Gastroesophageal sphincter (tissue), 3 donors: ENCODE data around the gene RBFOX2.

Experiments used
- POLR2A ChIP-seq, 2 donors: fragments of 450-650 bp; IDR thresholded peaks; one replicate each; pipeline ENCODE4 v1.6.1; 2017; ENCODE audit warnings: antibody characterized with exemption in 2 of 2, mild to moderate bottlenecking in 2 of 2, moderate library complexity in 1 of 2
- TF ChIP-seq, protein P1 (sequence below), 4 experiments: fragments of 200-600 bp in 2 of 4; fragments of 450-650 bp in 2 of 4; sonication (generic) in 1 of 4; IDR thresholded peaks; one replicate each; pipeline ENCODE4 v1.5.1; 2017 to 2019; ENCODE audit warnings: antibody characterized with exemption in 4 of 4, mild to moderate bottlenecking in 2 of 4, moderate library complexity in 2 of 4

- TF ChIP-seq, protein P1, sequence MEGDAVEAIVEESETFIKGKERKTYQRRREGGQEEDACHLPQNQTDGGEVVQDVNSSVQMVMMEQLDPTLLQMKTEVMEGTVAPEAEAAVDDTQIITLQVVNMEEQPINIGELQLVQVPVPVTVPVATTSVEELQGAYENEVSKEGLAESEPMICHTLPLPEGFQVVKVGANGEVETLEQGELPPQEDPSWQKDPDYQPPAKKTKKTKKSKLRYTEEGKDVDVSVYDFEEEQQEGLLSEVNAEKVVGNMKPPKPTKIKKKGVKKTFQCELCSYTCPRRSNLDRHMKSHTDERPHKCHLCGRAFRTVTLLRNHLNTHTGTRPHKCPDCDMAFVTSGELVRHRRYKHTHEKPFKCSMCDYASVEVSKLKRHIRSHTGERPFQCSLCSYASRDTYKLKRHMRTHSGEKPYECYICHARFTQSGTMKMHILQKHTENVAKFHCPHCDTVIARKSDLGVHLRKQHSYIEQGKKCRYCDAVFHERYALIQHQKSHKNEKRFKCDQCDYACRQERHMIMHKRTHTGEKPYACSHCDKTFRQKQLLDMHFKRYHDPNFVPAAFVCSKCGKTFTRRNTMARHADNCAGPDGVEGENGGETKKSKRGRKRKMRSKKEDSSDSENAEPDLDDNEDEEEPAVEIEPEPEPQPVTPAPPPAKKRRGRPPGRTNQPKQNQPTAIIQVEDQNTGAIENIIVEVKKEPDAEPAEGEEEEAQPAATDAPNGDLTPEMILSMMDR (IDR thresholded peaks at IDR 0.05) = no peak
- TF ChIP-seq POLR2A (IDR thresholded peaks at IDR 0.05) = no peak
Measured at GRCh38 chr22:36015811-36016529, 12.7 kb downstream of the RBFOX2 start.
